EL (cell line): ENCODE data around the gene FARP1.

ENCODE experiments used
- DNase-seq: peaks from one replicate; pipeline ENCODE4 v3.0.0-alpha.2; 2016

Gene FARP1

DNA sequence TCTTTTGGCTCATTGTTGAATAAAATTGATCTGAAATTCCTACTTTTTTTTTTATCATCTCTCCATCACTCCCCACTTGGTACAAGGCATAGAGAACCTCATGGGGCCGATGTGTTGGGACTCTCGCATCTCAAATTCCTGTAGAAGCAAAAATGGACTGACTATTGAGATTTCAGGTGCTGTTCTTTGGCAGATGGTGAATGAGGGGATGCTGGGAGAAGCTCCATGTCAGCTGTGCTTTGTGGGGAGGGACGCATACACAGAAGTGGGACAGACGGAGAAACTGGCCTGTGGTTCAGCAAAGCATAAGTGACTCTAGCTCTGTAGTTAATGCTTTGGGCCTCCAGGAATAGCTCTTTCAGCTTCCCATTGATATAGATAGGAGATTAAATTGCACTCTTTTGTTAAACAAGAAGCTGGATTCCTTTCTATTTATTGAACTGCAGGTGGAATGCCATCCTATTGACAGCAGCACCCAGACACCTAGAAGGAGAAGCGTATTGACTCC lies 228.7 kb downstream of the FARP1 start:
- DNase-seq = no peak

DNA sequence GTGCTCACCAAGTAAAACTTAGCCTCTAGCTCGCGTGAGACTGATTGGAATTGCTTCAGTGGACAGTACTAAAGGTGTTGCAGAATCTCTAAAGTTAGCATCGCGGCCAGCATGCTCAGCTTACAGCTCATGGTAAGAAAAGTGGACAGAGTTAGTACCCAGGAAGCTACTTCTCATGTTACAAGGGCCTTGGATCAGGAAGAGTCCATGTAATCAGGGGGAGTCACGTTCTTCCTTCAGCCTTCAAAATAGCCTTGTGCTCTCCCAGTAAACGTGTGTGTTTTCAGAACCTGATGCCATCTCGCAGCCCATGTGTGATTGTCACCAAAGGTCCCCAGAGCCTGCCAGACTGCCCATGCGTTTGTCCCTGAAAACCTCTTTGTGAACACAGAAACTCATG lies 230.0 kb downstream of the FARP1 start:
- DNase-seq = no peak

GRCh38 chr13:98374750-98375149 lies 231.9 kb downstream of the FARP1 start:
- no peak for DNase-seq

DNA sequence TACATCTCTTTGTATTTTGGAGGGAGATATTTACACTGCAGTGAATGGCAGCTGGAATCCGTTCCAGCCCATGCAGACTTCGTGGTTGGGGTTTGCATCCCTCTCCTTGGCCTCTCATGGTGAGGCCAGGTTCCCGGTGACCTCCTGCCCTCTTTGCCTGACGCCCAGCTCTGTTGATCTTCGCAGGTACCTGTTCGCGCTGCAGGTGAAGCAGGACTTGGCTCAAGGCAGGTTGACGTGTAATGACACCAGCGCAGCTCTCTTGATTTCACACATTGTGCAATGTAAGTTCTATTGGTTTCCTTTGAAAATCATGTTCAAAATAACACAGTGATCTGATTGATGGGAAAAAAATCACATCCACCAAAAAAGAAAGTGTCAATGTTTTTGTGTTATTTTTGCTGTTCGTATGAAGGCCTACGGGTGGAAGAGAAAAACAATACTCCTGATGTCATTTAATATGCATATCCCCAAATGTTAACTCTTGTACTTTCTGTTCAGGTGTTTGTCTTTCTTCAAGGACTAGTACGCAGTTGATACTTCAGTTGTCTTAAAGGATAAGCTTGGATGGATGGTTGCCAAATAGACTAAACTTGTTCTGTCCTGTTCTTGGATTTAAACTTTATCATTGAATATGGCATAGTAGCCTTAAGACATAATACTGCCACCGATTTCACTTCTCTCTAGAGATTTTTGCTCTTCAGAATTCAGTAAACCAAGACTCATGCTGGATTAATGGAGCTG lies 234.9 kb downstream of the FARP1 start:
- no peak for DNase-seq

- peak; percentile 55 for DNase-seq
Observed at GRCh38 chr13:98384739-98385138, 241.8 kb downstream of the FARP1 start.

- no peak for DNase-seq
Observed at GRCh38 chr13:98385606-98386005, 242.7 kb downstream of the FARP1 start.

- no peak for DNase-seq
Observed at GRCh38 chr13:98386637-98387036, 243.7 kb downstream of the FARP1 start.

- DNase-seq = no peak
Observed at GRCh38 chr13:98389319-98389718, 246.4 kb downstream of the FARP1 start.

DNA sequence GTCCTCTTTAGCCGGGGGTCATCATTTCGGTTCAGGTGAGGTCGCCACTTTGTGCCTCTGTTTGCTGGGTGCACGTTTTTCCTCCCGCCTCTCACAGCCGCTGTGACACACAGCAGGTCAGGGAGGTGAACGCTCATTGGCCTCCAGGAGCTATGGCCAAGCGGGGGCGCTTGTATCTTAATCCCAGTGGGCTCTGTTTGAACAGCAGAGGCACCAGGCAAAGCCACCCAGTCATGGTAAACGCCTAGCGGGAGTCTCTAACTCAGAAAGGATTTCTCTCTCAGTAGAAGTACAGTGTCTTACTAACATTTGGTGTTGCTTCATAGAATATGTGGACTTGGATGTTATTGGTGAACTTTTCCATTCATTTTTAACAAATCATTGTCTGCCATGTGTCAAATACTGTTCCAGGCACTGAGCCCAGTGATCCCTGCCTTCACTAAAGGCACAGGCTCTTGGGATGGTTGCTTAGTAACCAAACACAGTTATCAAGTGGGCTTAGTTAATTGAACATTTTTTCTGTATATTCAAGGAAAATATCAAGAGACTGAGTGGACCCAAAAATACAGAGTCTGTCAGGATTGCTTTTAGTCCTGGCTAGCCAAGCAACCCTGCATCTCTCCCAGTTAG lies 247.3 kb downstream of the FARP1 start:
- DNase-seq = no peak

GRCh38 chr13:98393873-98394272 lies 251.0 kb downstream of the FARP1 start:
- no peak for DNase-seq

- DNase-seq = no peak
Observed at GRCh38 chr13:98394820-98395510, 252.1 kb downstream of the FARP1 start.

GRCh38 chr13:98396071-98396710 lies 253.3 kb downstream of the FARP1 start:
- DNase-seq = no peak

DNA sequence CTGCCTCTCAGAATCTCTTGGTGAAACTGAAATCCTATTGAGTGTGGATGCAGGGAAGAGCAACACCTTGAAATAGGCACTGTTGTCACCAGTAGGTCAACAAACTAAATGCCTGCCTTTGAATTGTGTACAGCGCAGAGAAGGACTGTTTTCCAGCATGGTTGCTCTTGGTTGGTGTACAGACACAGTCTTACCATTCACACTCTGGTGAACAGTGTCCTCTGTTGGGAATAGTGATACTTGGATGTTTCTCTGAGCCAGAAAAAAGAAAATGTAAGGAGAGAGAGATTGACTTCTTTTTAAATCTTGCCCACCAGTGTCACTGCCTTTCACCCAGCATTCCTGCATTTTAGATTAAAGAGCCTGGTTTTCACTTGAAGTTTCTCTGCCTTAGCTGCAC lies 254.3 kb downstream of the FARP1 start:
- DNase-seq = no peak

GRCh38 chr13:98397861-98398260 lies 255.0 kb downstream of the FARP1 start:
- no peak for DNase-seq

- DNase-seq = no peak
Observed at GRCh38 chr13:98398581-98398980, 255.7 kb downstream of the FARP1 start.

- peak; percentile 74 for DNase-seq
Observed at GRCh38 chr13:98399756-98400155, 256.9 kb downstream of the FARP1 start.

- DNase-seq = no peak
Observed at GRCh38 chr13:98401934-98402333, 259.0 kb downstream of the FARP1 start.

DNA sequence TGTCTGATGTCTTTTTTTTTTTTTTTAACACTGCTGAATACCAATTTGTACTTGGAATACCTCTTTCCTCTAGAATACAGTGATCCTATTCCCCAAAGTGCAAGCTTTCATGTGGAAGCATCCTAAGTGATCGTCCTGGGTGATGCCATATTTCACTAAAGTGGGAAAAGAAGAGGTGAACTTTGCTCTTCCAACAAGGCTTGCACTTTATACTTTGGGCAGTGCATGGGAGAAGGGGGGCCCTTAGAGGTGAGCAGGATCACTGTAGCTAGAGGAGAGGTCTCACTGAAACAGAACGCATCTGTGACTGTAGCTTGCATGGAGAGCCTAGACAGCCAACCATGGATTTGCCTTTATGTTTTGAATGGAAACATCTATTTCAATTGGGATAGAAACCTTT lies 260.2 kb downstream of the FARP1 start:
- DNase-seq = no peak

DNA sequence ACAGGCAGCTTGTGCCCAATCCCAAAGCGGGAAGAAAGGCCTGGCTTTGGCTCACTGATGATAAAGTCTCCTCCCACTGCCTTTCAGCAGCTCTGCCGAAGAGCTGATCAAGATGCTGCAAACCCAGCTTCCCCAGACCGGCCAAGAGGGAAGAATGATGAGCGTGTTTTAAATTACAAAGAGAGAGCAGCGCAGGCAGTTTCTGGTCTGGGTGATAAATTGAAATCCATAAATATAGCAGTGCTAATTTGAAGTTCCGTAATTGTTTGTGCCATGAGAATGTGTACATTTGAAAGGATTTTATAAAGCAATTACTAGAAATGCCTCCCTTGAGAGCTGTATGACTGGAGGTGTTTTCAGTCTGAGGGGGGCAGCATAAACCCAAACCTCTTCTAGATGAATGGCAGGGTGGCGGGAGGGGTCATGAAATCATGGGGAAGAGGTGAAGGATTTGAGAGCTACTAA lies 262.2 kb downstream of the FARP1 start:
- DNase-seq = no peak

- DNase-seq = no peak
Observed at GRCh38 chr13:98405690-98406344, 262.9 kb downstream of the FARP1 start.

- no peak for DNase-seq
Observed at GRCh38 chr13:98406427-98406826, 263.5 kb downstream of the FARP1 start.

- no peak for DNase-seq
Observed at GRCh38 chr13:98406971-98407370, 264.1 kb downstream of the FARP1 start.

DNA sequence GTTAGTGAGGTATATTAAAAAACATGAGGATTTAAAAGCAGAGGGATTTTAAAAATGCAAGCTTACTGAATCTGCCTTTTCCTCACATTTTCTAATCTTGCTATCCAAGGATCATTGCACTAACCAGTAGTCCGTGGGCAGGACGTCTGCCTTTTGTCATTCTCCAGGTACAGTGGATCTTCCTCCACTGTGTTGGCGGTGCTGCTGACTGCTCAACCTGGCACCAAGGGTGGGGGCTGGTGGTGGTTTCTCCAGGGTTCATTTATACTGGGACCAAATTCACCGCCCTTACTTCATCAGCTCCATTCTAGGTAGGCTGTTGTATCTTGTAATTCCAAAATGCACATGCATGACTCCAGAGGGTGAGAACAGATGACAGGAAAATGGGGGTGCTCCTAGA lies 264.7 kb downstream of the FARP1 start:
- no peak for DNase-seq
